SH-SY5Y (cell line): ENCODE data around the gene ZNF274.

Experiments used
- GATA2 ChIP-seq: IDR thresholded peaks from 2 replicates; pipeline ENCODE4 v1.6.1; 2011; ENCODE audit warnings: mild to moderate bottlenecking, low read depth, low read length
- GATA3 ChIP-seq: IDR thresholded peaks from 2 replicates; pipeline ENCODE4 v1.6.1; 2011; ENCODE audit warnings: low read depth, mild to moderate bottlenecking, low read length, moderate library complexity

- TF ChIP-seq GATA2, result no peak
- TF ChIP-seq GATA3, result no peak
These were observed 29.6 kb downstream of the ZNF274 start for GRCh38 chr19:58212336-58213074.
